WI38 (cell line): Measurements from ENCODE around the gene PRORP.

ENCODE experiments used
- H3K4me3 ChIP-seq: 2 replicates; pipeline ENCODE4 v1.5.1; 2011; ENCODE audit warnings: low read depth, mild to moderate bottlenecking, control low read depth, low read length
- CTCF ChIP-seq: IDR thresholded peaks from 2 replicates; pipeline ENCODE4 v1.5.1; 2012; ENCODE audit warnings: low read depth, mild to moderate bottlenecking, control low read depth, low read length

The PRORP gene

GRCh38 chr14:35107866-35108265, 14.5 kb upstream of the PRORP start:
- H3K4me3 ChIP-seq: no peak overlapping the region

GRCh38 chr14:35112641-35113040, 9.7 kb upstream of the PRORP start:
- no peak overlapping the region for H3K4me3 ChIP-seq
- TF ChIP-seq CTCF: no peak

More at GRCh38 chr14:35107866-35108265, 14.5 kb upstream of the PRORP start:
- TF ChIP-seq CTCF: no peak

GRCh38 chr14:35113308-35113950, 8.9 kb upstream of the PRORP start:
- TF ChIP-seq CTCF: no peak
- no peak overlapping the region for H3K4me3 ChIP-seq

GRCh38 chr14:35114036-35114435, 8.3 kb upstream of the PRORP start:
- no peak overlapping the region for H3K4me3 ChIP-seq
- no peak for TF ChIP-seq CTCF

- no peak overlapping the region for H3K4me3 ChIP-seq
- TF ChIP-seq CTCF: no peak
Observed at GRCh38 chr14:35116242-35116641, 6.1 kb upstream of the PRORP start.

GRCh38 chr14:35117112-35117511, 5.2 kb upstream of the PRORP start:
- TF ChIP-seq CTCF: no peak
- no peak overlapping the region for H3K4me3 ChIP-seq

GRCh38 chr14:35121026-35121886, 1.1 kb upstream of the PRORP start:
- no peak for TF ChIP-seq CTCF
- H3K4me3 ChIP-seq: peak overlapping the region; percentile 68
